ENCODE results near the gene ZNF284. TPM values are rescaled to one million over a fixed set of nuclear protein-coding genes. Genes with fewer than 3 reads are reported as not detected.

Gene ZNF284
- total and polyA plus RNA-seq, 4 experiments from 2014 or later = 0.61 to 5.7 (median 3.3) TPM

- Histone ChIP-seq H3K27ac (ENCODE audit: low read depth, low read length) (no peak overlapping the region), H3K27me3 (ENCODE audit: insufficient read depth, low read length) (no peaks in the 10 kb centered on the region), H3K9me3 (ENCODE audit: control insufficient read depth in 1 of 2, low read length in 2 of 2) (peaks cover 0 to 17% of the 10 kb centered on the region in 2 donors), H3K4me3 (ENCODE audit: low read length in 2 of 2) (no peak overlapping the region), H3K4me1 (ENCODE audit: insufficient read depth, low read length) (no peaks in the 10 kb centered on the region), H3K36me3 (ENCODE audit: insufficient read depth, low read length) (peaks cover 12% of the 10 kb centered on the region)
- CTCF ChIA-PET (ENCODE audit: partially characterized antibody) = no interaction called here
- H3K4me1 Mint-ChIP-seq = peaks cover 0 to 1% (median 0%) of the 10 kb centered on the region in 4 donors
- H3K27me3 Mint-ChIP-seq = no peaks in the 10 kb centered on the region
- peaks cover 12 to 39% of the 10 kb centered on the region in 2 donors for H3K36me3 Mint-ChIP-seq
- H3K27ac Mint-ChIP-seq = no peak overlapping the region
- intact Hi-C loops (cut with micrococcal nuclease) = no loop called here
- H3K4me3 Mint-ChIP-seq = no peak overlapping the region
- no peak for DNase-seq
- peaks cover 0 to 64% (median 35%) of the 10 kb centered on the region in 8 donors for H3K9me3 Mint-ChIP-seq
- POLR2A ChIA-PET (ENCODE audit: partially characterized antibody) = interaction anchor here (1.5 kb wide), 1 partner anchor 19 kb away, joined by 5 read pairs; the partner anchor contains the start of gene ZNF225
These were observed 60.0 kb downstream of the ZNF284 start for GRCh38 chr19:44131955-44132354.

Other genes with a start within 250 kb of the ZNF284 start
- 10 to 100 TPM; 18.1 to 20.7 TPM for gene ZNF283, start 244.8 kb upstream of the ZNF284 start, total RNA-seq
- 1 to 10 TPM; 4.3 to 4.9 TPM for gene ZNF283, start 244.8 kb upstream of the ZNF284 start, polyA plus RNA-seq
- gene ZNF404, start 188.2 kb upstream of the ZNF284 start, total RNA-seq = 1 to 10 TPM; 3.7 to 4.2 TPM
- gene ZNF404, start 188.2 kb upstream of the ZNF284 start, polyA plus RNA-seq = 1 to 10 TPM; 1.8 to 3.9 TPM
- gene ZNF45, start 136.9 kb upstream of the ZNF284 start, total RNA-seq = 10 to 100 TPM; 25.1 to 29.6 TPM
- gene ZNF45, start 136.9 kb upstream of the ZNF284 start, polyA plus RNA-seq = 10 to 100 TPM in 1 of 2 donors, 1 to 10 TPM in 1; 9.4 to 12.9 TPM
- 1 to 10 TPM; 2.9 to 3.2 TPM for gene ZNF221, start 120.9 kb upstream of the ZNF284 start, total RNA-seq
- gene ZNF221, start 120.9 kb upstream of the ZNF284 start, polyA plus RNA-seq = 1 to 10 TPM in 1 of 2 donors, not detected in 1; 1.0 TPM
- 10 to 100 TPM; 12.9 to 14.1 TPM for gene ZNF155, start 88.0 kb upstream of the ZNF284 start, total RNA-seq
- gene ZNF155, start 88.0 kb upstream of the ZNF284 start, polyA plus RNA-seq = 1 to 10 TPM; 2.4 to 4.2 TPM
- 10 to 100 TPM; 16.6 to 18.4 TPM for gene ZNF230, start 69.2 kb upstream of the ZNF284 start, total RNA-seq
- gene ZNF230, start 69.2 kb upstream of the ZNF284 start, polyA plus RNA-seq = 1 to 10 TPM in 1 of 2 donors, under 1 TPM in 1; 0.83 to 4.8 TPM
- gene ZNF222, start 46.8 kb upstream of the ZNF284 start, total RNA-seq = 10 to 100 TPM in 1 of 2 experiments, 1 to 10 TPM in 1; 7.9 to 11.4 TPM
- 1 to 10 TPM; 1.6 to 3.8 TPM for gene ZNF222, start 46.8 kb upstream of the ZNF284 start, polyA plus RNA-seq
- gene ZNF223, start 20.1 kb upstream of the ZNF284 start, total RNA-seq = 1 to 10 TPM; 6.8 to 8.0 TPM
- 1 to 10 TPM; 2.2 to 2.7 TPM for gene ZNF223, start 20.1 kb upstream of the ZNF284 start, polyA plus RNA-seq
- gene ZNF224, start 22.2 kb downstream of the ZNF284 start, total RNA-seq = 10 to 100 TPM; 86.9 to 91.2 TPM
- 10 to 100 TPM; 10.8 to 13.0 TPM for gene ZNF224, start 22.2 kb downstream of the ZNF284 start, polyA plus RNA-seq
- gene ZNF225, start 41.2 kb downstream of the ZNF284 start, total RNA-seq = 10 to 100 TPM; 10.7 to 13.9 TPM
- 1 to 10 TPM in 1 of 2 donors, under 1 TPM in 1; 0.98 to 2.7 TPM for gene ZNF225, start 41.2 kb downstream of the ZNF284 start, polyA plus RNA-seq
- 10 to 100 TPM; 23.9 to 28.9 TPM for gene ZNF234, start 69.4 kb downstream of the ZNF284 start, total RNA-seq
- gene ZNF234, start 69.4 kb downstream of the ZNF284 start, polyA plus RNA-seq = 1 to 10 TPM; 2.2 to 7.5 TPM
- gene ZNF226, start 92.9 kb downstream of the ZNF284 start, total RNA-seq = 10 to 100 TPM; 51.0 to 55.6 TPM
- gene ZNF226, start 92.9 kb downstream of the ZNF284 start, polyA plus RNA-seq = 10 to 100 TPM; 23.4 to 25.2 TPM
- gene ZNF227, start 140.4 kb downstream of the ZNF284 start, total RNA-seq = 10 to 100 TPM; 51.6 to 54.4 TPM
- 10 to 100 TPM in 1 of 2 donors, 1 to 10 TPM in 1; 8.9 to 20.1 TPM for gene ZNF227, start 140.4 kb downstream of the ZNF284 start, polyA plus RNA-seq
- gene ZNF233, start 187.7 kb downstream of the ZNF284 start, total RNA-seq = under 1 TPM in 1 of 2 experiments, not detected in 1; 0.50 TPM
- gene ZNF233, start 187.7 kb downstream of the ZNF284 start, polyA plus RNA-seq = 1 to 10 TPM in 1 of 2 donors, under 1 TPM in 1; 0.52 to 1.1 TPM
- gene ZNF235, start 232.9 kb downstream of the ZNF284 start, total RNA-seq = 10 to 100 TPM; 13.0 to 15.9 TPM
- 1 to 10 TPM; 1.9 to 5.1 TPM for gene ZNF235, start 232.9 kb downstream of the ZNF284 start, polyA plus RNA-seq